GM19099 (cell line): Measurements from ENCODE around the gene ABAT.

Experiments used
- POLR2A ChIP-seq: IDR thresholded peaks from 3 replicates; pipeline ENCODE4 v1.6.1; 2011; ENCODE audit warnings: low read depth; ENCODE audit not compliant: insufficient read length; ENCODE audit errors: extremely low read depth

ABAT gene

GRCh38 chr16:8716592-8716991 lies 42.2 kb downstream of the ABAT start:
- TF ChIP-seq POLR2A: no peak

GRCh38 chr16:8717469-8717868 lies 43.1 kb downstream of the ABAT start:
- TF ChIP-seq POLR2A: no peak

GRCh38 chr16:8717892-8718415 lies 43.5 kb downstream of the ABAT start:
- TF ChIP-seq POLR2A: no peak

- no peak for TF ChIP-seq POLR2A
Observed at GRCh38 chr16:8718851-8719680, 44.6 kb downstream of the ABAT start.

- TF ChIP-seq POLR2A: no peak
Observed at GRCh38 chr16:8720080-8720966, 45.9 kb downstream of the ABAT start.

GRCh38 chr16:8720967-8721308 lies 46.5 kb downstream of the ABAT start:
- no peak for TF ChIP-seq POLR2A

GRCh38 chr16:8721336-8722024 lies 47.1 kb downstream of the ABAT start:
- TF ChIP-seq POLR2A: no peak

GRCh38 chr16:8722025-8722348 lies 47.6 kb downstream of the ABAT start:
- TF ChIP-seq POLR2A: no peak

- no peak for TF ChIP-seq POLR2A
Observed at GRCh38 chr16:8725513-8726178, 51.2 kb downstream of the ABAT start.

- no peak for TF ChIP-seq POLR2A
Observed at GRCh38 chr16:8727131-8727806, 52.9 kb downstream of the ABAT start.

GRCh38 chr16:8727857-8728618 lies 53.6 kb downstream of the ABAT start:
- no peak for TF ChIP-seq POLR2A

- TF ChIP-seq POLR2A: no peak
Observed at GRCh38 chr16:8729779-8730334, 55.4 kb downstream of the ABAT start.

GRCh38 chr16:8730335-8730915 lies 56.0 kb downstream of the ABAT start:
- TF ChIP-seq POLR2A: no peak
